Mucosa of stomach (tissue), 1 donor: Measurements from ENCODE around the gene NOPCHAP1.

ENCODE experiments used
- H3K27me3 ChIP-seq: one replicate; pipeline ENCODE4 v1.7.0; 2013; ENCODE audit warnings: mild to moderate bottlenecking, low read length; ENCODE audit not compliant: control insufficient read depth, insufficient read depth
- H3K36me3 ChIP-seq: one replicate; pipeline ENCODE4 v1.7.0; 2013; ENCODE audit warnings: low read length; ENCODE audit not compliant: control insufficient read depth, insufficient read depth
- H3K4me1 ChIP-seq: one replicate; pipeline ENCODE4 v1.7.0; 2013; ENCODE audit warnings: mild to moderate bottlenecking, low read length; ENCODE audit not compliant: control insufficient read depth, insufficient read depth
- H3K4me3 ChIP-seq: one replicate; pipeline ENCODE4 v1.7.0; 2013; ENCODE audit warnings: low read length
- H3K9ac ChIP-seq: one replicate; pipeline ENCODE4 v1.7.0; 2013; ENCODE audit warnings: mild to moderate bottlenecking, low read length, moderate library complexity
- H3K9me3 ChIP-seq: one replicate; pipeline ENCODE4 v1.7.0; 2013; ENCODE audit warnings: mild to moderate bottlenecking, low read length, moderate library complexity; ENCODE audit not compliant: control insufficient read depth
- donor health status: Pancreatic carcinoma.

The NOPCHAP1 gene

DNA sequence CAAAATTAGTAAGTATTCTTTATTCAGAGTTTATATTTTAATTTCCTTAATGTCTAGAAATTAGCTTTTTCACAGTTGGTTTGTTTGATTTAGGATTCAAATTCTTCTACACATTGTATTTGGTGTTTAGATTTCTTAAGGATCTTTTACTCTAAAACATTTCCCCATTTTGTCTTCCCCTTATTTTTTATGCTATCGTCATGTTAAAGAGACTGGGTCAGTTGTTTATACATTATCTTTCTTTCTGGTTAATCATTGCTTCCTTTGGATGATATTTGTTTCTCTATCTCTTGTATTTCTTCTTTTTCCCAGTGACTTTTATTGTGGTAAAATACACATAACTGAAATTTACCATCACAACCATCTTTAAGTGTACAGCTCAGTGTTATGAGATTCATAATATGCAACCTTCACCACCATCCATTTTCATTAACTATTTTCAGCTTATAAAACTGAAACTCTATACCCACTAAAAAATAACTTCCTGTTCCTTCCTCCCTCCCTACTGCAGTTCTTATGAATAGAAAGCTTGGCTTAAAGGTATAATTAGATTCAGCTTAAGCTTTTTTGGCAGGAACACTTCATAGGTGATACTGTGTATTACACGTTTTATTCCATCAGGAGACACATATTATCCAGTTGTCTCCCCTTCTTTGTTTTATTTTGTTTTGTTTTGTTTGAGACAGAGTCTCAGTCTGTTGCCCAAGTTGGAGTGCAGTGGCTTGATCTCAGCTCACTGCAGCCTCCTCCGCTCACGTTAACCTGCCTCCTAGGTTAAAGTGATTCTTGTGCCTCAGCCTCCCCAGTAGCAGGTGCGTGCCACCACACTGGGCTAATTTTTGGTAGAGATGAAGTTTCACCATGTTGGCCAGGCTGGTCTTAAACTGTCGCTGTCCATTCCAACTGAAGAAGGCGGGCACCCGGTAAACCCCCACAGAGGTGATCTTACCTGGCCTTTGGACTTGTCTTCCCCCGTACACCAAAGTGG lies 45.0 kb downstream of the NOPCHAP1 start:
- H3K4me3 ChIP-seq, result no peak overlapping the region

DNA sequence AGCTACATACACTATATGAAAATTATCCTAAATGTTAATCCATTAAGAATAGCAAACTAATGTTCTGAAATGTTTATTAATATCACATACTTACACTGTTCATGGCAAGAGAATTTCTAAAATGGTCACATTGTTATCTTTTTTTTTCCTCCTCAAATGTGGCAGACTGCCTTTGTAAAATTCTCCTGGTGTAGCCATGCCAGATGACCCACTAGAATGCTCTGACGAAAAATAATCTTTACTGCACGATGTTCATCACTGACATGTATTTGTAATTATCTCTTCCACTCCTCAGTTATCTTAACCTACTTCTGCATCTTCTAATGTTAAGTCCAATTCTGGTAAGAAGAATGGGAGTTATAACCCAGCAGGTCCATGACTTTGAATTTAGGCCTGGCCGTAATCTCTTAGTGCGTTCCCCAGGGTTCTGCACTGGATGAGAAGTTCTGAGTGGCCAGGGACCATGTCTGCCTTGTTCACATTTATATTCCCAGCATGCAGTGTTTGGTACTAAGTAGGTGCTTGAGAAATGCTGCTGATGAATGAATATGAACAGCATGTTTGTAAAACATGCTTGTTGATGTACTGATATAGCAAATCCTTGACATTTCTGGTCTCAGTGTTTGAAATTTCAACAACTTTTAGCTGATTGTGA lies 46.7 kb downstream of the NOPCHAP1 start:
- H3K4me1 ChIP-seq, result no peaks in the 10 kb centered on the region
- no peaks in the 10 kb centered on the region for H3K36me3 ChIP-seq
- H3K9ac ChIP-seq, result no peak overlapping the region
- H3K27me3 ChIP-seq, result no peaks in the 10 kb centered on the region
- no peak overlapping the region for H3K4me3 ChIP-seq
- H3K9me3 ChIP-seq, result no peaks in the 10 kb centered on the region

More for the DNA sequence above, 45.0 kb downstream of the NOPCHAP1 start:
- H3K36me3 ChIP-seq, result no peaks in the 10 kb centered on the region
- no peaks in the 10 kb centered on the region for H3K4me1 ChIP-seq
- no peaks in the 10 kb centered on the region for H3K9me3 ChIP-seq
- H3K27me3 ChIP-seq, result no peaks in the 10 kb centered on the region
- H3K9ac ChIP-seq, result no peak overlapping the region

DNA sequence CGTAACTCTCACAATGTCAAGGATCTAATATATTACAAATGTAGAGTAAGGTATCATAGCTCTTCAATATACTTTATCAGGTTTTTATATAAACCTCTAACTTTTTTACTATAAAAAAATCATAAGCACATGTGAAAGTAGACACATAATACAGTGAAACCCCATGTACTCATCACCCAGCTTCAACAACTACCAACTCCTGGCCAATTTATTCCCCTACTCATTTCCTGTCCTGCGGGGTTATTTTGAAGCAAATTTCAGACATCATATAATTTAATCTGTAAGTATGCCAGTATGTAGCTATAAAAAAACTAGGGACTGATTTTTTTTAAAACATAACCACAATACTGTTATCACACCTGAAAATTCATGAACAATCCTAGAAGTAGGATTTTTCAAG lies 47.7 kb downstream of the NOPCHAP1 start:
- Histone ChIP-seq H3K9me3 (no peaks in the 10 kb centered on the region), H3K36me3 (no peaks in the 10 kb centered on the region), H3K9ac (no peak overlapping the region), H3K4me3 (no peak overlapping the region), H3K27me3 (no peaks in the 10 kb centered on the region), H3K4me1 (no peaks in the 10 kb centered on the region)
